ENCODE data around the gene AMOT.

AMOT gene

GRCh38 chrX:112819008-112819640, 21.5 kb downstream of the AMOT start:
- DNase-seq (ENCODE audit: low read depth), result no peak
- TF ChIP-seq MYC (IDR thresholded peaks at IDR 0.05; ENCODE audit: low read depth, low read length) (no peak), CTCF (IDR thresholded peaks at IDR 0.05; ENCODE audit: low read depth, low read length) (no peak)
- TF ChIP-seq, protein P1, sequence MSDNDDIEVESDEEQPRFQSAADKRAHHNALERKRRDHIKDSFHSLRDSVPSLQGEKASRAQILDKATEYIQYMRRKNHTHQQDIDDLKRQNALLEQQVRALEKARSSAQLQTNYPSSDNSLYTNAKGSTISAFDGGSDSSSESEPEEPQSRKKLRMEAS (IDR thresholded peaks at IDR 0.05; ENCODE audit: low read depth, low read length), result no peak

DNA sequence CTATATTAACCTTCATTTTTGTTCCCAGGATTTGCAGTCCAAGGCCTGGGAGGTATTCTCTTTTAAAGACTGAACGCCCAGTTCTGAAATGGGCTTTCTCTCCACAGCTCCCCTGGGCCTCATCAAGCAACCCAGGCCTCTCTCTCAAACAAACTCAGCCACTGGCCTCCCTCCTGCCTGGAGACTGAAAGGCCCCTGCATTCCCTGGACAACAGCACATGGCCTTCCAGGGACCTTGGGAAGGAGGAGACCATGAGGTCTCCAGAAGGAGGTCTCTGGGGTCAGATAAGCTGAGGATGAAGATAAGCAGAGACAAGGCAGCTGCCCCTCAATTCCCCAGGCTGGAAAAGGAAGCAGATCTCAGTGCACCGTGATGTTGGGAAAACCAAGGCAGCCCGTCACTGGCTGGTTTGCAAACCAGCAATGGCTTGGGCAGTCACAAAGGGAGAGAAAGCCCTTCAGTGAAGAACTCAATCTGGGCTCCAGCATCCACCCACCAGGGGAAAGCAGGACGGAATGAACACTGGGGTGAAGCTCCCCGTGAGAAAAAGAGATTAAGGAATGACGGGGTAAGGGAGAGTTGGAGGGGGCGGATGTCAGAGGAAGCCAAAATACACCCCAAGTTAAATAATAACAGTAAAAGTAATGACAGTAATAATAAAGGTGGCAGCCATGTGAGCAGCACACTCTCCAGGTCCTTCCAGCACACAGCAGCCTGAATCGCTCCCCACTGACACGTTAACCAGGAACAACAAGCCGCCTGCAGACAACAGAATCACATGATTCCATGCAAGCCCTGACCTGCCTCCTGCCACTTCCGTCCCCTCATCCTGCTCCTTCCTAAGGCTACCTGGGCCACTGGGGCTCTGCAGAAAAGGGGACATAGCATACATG, 22.3 kb downstream of the AMOT start:
- no peak for DNase-seq (ENCODE audit: low read depth)
- TF ChIP-seq POLR2A (IDR thresholded peaks at IDR 0.05; ENCODE audit: extremely low read depth, insufficient read length), result no peak
- no peak for TF ChIP-seq MYC (IDR thresholded peaks at IDR 0.05; ENCODE audit: low read depth, low read length)
- no peak for TF ChIP-seq CTCF (IDR thresholded peaks at IDR 0.05; ENCODE audit: low read depth, low read length)
- TF ChIP-seq, protein P1 (IDR thresholded peaks at IDR 0.05; ENCODE audit: low read depth, low read length), result no peak
- H3K4me3 ChIP-seq (ENCODE audit: low read depth, low read length), result no peak overlapping the region

More at GRCh38 chrX:112819008-112819640, 21.5 kb downstream of the AMOT start:
- H3K4me3 ChIP-seq (ENCODE audit: low read depth, low read length), result no peak overlapping the region

DNA sequence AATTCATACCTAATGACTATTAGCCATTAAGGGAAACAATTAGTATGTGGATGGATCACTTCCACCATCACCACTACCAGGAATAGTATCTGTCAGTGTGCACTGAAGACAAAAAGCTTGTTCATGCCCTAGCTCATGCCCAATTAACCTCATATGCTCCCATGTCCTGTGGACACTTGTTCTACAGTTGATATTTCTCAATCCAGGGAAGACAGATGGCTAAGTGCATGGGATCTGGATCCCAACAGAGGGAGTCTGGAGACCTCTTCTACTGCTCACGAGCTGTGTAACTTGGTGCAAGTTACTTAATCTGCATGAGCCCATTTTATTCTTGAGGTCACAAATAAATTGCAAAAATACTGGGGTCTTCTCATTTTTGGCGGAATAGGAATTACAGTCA, 23.7 kb downstream of the AMOT start:
- TF ChIP-seq CTCF (IDR thresholded peaks at IDR 0.05; ENCODE audit: low read depth, low read length) (no peak), MYC (IDR thresholded peaks at IDR 0.05; ENCODE audit: low read depth, low read length) (no peak), POLR2A (IDR thresholded peaks at IDR 0.05; ENCODE audit: extremely low read depth, insufficient read length) (no peak)
- TF ChIP-seq, protein P1 (IDR thresholded peaks at IDR 0.05; ENCODE audit: low read depth, low read length), result no peak
- no peak overlapping the region for H3K4me3 ChIP-seq (ENCODE audit: low read depth, low read length)
- no peak for DNase-seq (ENCODE audit: low read depth)

GRCh38 chrX:112814496-112814895, 26.1 kb downstream of the AMOT start:
- DNase-seq (ENCODE audit: low read depth), result no peak
- no peak overlapping the region for H3K4me3 ChIP-seq (ENCODE audit: low read depth, low read length)
- no peak for TF ChIP-seq CTCF (IDR thresholded peaks at IDR 0.05; ENCODE audit: low read depth, low read length)
- TF ChIP-seq POLR2A (IDR thresholded peaks at IDR 0.05; ENCODE audit: extremely low read depth, insufficient read length), result no peak
- TF ChIP-seq, protein P1 (IDR thresholded peaks at IDR 0.05; ENCODE audit: low read depth, low read length), result no peak
- TF ChIP-seq MYC (IDR thresholded peaks at IDR 0.05; ENCODE audit: low read depth, low read length), result no peak

DNA sequence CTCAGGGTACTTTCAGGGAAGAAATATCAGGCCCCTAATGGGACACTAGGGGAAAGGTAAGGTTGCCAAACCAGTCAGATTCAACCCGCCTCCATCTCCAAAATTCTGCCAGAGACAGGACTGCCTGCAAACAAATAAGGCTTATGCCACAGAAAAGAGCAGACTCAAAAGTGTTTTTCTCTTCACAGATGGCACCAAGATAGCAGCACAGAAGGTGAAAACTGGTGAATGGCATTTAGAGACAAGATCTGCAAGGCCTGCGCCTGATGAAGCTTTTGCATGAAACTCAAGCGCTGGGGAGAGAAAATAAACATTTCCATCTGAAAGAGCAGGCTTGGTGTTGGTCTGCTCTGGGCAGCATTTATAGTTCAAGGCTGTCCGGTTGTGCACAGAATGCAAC, 27.9 kb downstream of the AMOT start:
- no peak for TF ChIP-seq POLR2A (IDR thresholded peaks at IDR 0.05; ENCODE audit: extremely low read depth, insufficient read length)
- no peak for TF ChIP-seq CTCF (IDR thresholded peaks at IDR 0.05; ENCODE audit: low read depth, low read length)
- TF ChIP-seq MYC (IDR thresholded peaks at IDR 0.05; ENCODE audit: low read depth, low read length), result no peak
- TF ChIP-seq, protein P1 (IDR thresholded peaks at IDR 0.05; ENCODE audit: low read depth, low read length), result no peak
- H3K4me3 ChIP-seq (ENCODE audit: low read depth, low read length), result no peak overlapping the region
- DNase-seq (ENCODE audit: low read depth), result no peak

Data from NB4 (cell line).